Measurements from ENCODE around the gene MLANA.

MLANA gene

GRCh38 chr9:5902377-5902776 lies 11.7 kb downstream of the MLANA start:
- DNase-seq (ENCODE audit: low spot score): no peak

- no peak for DNase-seq (ENCODE audit: low spot score)
These were observed 18.2 kb downstream of the MLANA start for GRCh38 chr9:5908918-5909317.

GRCh38 chr9:5909976-5910375 lies 19.3 kb downstream of the MLANA start:
- DNase-seq (ENCODE audit: low spot score): no peak

- DNase-seq (ENCODE audit: low spot score): no peak
These were observed 19.8 kb downstream of the MLANA start for GRCh38 chr9:5910413-5911057.

GRCh38 chr9:5915438-5915837 lies 24.7 kb downstream of the MLANA start:
- DNase-seq (ENCODE audit: low spot score): no peak

GRCh38 chr9:5917273-5917672 lies 26.6 kb downstream of the MLANA start:
- no peak for DNase-seq (ENCODE audit: low spot score)

GRCh38 chr9:5917888-5918287 lies 27.2 kb downstream of the MLANA start:
- DNase-seq (ENCODE audit: low spot score): no peak

GRCh38 chr9:5918460-5918859 lies 27.8 kb downstream of the MLANA start:
- DNase-seq (ENCODE audit: low spot score): no peak

- DNase-seq (ENCODE audit: low spot score): no peak
These were observed 30.2 kb downstream of the MLANA start for GRCh38 chr9:5920860-5921328.

GRCh38 chr9:5922192-5922591 lies 31.5 kb downstream of the MLANA start:
- DNase-seq (ENCODE audit: low spot score): no peak

- DNase-seq (ENCODE audit: low spot score): no peak
These were observed 41.0 kb downstream of the MLANA start for GRCh38 chr9:5931657-5932056.

- no peak for DNase-seq (ENCODE audit: low spot score)
These were observed 47.8 kb downstream of the MLANA start for GRCh38 chr9:5938449-5938848.

GRCh38 chr9:5939530-5939929 lies 48.8 kb downstream of the MLANA start:
- DNase-seq (ENCODE audit: low spot score): no peak

- no peak for DNase-seq (ENCODE audit: low spot score)
These were observed 50.5 kb downstream of the MLANA start for GRCh38 chr9:5941214-5941613.

GRCh38 chr9:5945112-5945511 lies 54.4 kb downstream of the MLANA start:
- no peak for DNase-seq (ENCODE audit: low spot score)

- DNase-seq (ENCODE audit: low spot score): no peak
These were observed 57.2 kb downstream of the MLANA start for GRCh38 chr9:5947912-5948311.

- no peak for DNase-seq (ENCODE audit: low spot score)
These were observed 58.5 kb downstream of the MLANA start for GRCh38 chr9:5949103-5949699.

GRCh38 chr9:5950261-5950660 lies 59.6 kb downstream of the MLANA start:
- DNase-seq (ENCODE audit: low spot score): no peak

GRCh38 chr9:5951686-5952211 lies 61.1 kb downstream of the MLANA start:
- no peak for DNase-seq (ENCODE audit: low spot score)

- no peak for DNase-seq (ENCODE audit: low spot score)
These were observed 63.3 kb downstream of the MLANA start for GRCh38 chr9:5953743-5954707.

- no peak for DNase-seq (ENCODE audit: low spot score)
These were observed 66.5 kb downstream of the MLANA start for GRCh38 chr9:5957166-5957565.

- DNase-seq (ENCODE audit: low spot score): no peak
These were observed 67.6 kb downstream of the MLANA start for GRCh38 chr9:5958273-5958672.

Measured in cerebellar cortex (tissue), 1 donor.